ACHN (cell line): ENCODE results near the gene ZNF532.
"Not testable (repeated sequence)": the region's sequence is repeated elsewhere in the genome, so short reads cannot be mapped to it uniquely, and the experiment has no call there.

Experiments used
- DNase-seq: peaks from one replicate; pipeline ENCODE4 v3.0.0-alpha.2; 2015
- in situ Hi-C: cut with HindIII; loops from 2 replicates; pipeline ENCODE4 v1.10.0; 2017; ENCODE audit warnings: low sequenced_read_pairs, low pct_ligation_motif_present, low pct_unique_long_range_greater_than_20kb

Gene ZNF532

GRCh38 chr18:58894930-58895329 is 30.3 kb downstream of the ZNF532 start:
- in situ Hi-C loops = no loop called here
- no peak for DNase-seq

- DNase-seq = no peak
- in situ Hi-C loops = no loop called here
Measured at GRCh38 chr18:58895385-58895784, 30.7 kb downstream of the ZNF532 start.

GRCh38 chr18:58896268-58896667 is 31.6 kb downstream of the ZNF532 start:
- in situ Hi-C loops = no loop called here
- no peak for DNase-seq

DNA sequence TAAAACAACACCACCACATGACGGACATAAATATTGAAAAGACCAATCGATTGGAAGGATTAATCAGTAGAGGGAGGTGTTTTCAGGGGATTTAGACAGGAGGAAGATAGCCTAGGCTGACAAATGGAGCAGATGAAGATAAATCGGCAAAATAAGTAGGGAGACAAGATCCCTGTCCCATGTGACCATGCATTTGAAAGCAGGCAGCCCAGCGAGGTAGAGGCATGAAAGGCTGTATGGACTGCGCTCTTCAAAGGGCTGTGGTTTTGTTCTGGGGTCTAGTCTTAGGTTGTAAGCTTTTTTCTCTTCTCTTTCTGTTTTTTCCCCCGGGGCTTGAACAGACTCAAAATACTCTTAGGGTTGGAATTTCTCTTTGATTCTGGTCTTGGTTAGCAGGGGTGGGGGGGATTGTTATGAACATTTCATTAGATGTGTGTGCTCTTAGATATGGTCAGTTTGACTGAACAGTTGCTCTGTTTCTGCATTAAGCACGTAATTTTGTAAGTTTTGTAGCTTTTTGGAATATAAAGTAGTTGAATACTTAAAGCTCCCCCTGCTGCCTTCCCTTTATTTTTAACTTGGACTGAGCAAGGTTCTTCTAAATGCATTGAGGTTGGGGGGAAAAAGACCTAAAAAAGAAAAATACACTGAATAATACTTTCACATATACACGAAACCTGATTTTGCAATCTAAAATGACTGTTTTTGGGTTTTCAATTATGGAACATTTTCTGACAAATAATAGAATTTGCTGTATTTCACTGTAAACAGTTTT is 32.2 kb downstream of the ZNF532 start:
- in situ Hi-C loops = no loop called here
- DNase-seq = no peak

DNA sequence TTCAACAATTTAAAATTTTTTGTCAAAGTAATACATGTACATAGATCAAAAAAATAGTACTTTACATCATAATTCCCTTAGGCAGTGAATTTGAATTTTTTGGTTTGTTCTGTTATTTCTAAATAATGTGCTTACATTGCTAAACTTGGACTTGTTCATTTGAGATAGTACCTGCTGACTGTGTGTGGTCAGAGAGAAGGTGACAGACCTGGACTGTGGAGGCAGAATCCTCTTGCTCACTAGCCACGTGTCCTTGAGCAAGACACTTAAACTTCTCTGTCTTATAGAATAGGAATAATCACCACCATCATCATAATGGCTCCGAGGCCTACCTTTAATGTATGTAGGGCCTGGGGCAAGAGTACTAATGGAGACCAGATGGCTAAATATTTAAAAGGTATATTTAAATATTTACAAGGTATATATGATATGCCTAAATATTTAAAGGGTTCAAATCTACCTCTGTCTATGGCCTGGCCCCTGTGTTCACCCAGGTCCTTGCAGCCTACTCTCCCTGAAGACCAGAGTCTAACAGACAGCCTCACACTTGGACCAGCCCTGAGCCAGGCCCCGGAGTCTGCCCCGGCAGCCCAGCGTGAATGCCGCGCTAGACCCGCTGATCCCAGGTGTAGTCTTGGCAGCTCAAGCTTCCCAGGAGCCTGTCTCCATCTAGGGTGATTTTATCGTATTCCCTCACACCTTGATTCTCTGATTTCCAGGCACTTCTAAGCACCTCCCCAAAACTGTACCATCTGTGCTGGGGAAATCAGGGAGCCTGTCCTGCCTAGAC is 33.5 kb downstream of the ZNF532 start:
- no peak for DNase-seq
- in situ Hi-C loops = no loop called here

- in situ Hi-C loops = no loop called here
- no peak for DNase-seq
Measured at GRCh38 chr18:58900015-58900649, 35.5 kb downstream of the ZNF532 start.

DNA sequence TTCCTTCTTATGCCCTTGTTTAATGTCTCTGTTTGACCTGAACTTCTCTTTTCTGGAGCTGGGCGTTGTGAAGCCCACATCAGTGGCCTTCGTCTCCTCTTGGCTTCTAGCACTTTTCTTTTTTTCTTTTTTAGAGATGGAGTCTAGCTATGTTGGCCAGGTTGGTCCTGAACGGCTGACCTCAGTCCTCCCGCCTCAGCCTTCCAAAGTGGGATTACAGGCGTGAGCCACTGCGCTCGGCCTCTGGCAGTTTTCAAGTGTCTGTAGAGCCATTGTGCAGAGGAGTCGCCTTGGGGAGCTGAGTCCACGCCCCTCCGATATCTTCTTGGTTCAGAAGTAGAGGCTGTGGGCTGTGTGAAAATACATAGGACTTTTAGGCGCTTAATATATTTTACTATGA is 36.5 kb downstream of the ZNF532 start:
- in situ Hi-C loops = no loop called here

DNA sequence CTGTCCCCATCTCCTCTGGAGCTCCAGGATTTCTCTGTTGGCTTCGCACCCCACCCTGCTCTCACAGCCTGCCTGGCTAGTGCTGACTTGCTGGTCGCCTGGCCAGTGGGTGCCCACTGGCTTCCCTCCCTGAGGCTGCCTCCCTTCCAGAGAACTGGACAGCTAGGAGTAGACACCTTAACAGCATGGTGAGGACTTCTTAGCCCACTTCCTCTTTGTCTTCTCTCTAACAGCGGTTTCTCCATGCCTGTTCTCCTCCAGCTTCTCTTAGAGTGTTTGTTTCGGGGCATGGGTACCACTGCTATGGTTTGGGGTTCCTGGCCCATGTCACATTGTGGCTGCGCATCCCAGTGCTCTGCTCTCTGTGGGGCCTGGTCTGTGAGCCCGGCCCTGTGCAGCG is 37.1 kb downstream of the ZNF532 start:
- in situ Hi-C loops = no loop called here
- no peak for DNase-seq

More for the DNA sequence above, 36.5 kb downstream of the ZNF532 start:
- no peak for DNase-seq

DNA sequence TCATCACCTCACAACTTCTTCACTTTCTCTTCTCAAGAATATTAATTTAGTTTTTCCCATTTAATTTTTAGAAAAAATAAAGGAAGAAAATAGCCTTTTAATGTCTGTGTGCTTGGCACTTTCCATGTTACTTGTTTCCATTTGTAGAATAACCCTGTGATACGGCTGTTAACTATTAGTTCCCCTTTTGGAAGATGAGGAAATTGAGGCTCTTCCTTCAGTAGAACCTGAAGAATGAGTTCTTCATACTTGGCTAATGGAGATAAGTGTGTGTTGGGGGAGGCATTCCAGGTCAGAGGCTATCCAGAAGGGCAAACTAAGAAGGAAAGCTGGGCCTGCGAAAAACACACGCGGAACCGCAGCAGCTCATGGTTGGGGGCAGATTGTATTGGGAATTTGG is 38.3 kb downstream of the ZNF532 start:
- in situ Hi-C loops = no loop called here
- no peak for DNase-seq

DNA sequence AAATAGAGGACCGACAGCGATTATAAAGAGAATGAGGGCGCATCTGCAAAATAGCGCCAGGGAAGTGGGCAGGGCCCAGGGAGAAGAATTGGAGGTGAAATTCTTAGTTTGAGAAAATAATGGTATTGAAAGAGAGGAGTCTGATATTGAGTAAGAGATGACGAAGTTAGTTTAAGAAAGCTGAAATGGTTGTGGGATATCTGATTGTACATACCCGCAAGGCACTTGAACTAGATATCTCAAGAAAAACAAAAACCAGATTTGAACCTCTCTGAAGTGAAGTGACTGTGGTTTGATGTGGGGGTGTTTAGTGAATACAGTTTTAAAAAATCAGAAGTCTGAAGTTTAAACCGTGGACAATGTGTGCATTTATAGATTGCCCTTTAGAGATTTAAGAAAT is 38.9 kb downstream of the ZNF532 start:
- in situ Hi-C loops = no loop called here
- no peak for DNase-seq

GRCh38 chr18:58905777-58906428 is 41.2 kb downstream of the ZNF532 start:
- DNase-seq = no peak
- in situ Hi-C loops = no loop called here

- in situ Hi-C loops = no loop called here
- DNase-seq = no peak
Measured at GRCh38 chr18:58908006-58908405, 43.3 kb downstream of the ZNF532 start.

- in situ Hi-C loops = no loop called here
- DNase-seq = no peak
Measured at GRCh38 chr18:58909521-58909920, 44.8 kb downstream of the ZNF532 start.

DNA sequence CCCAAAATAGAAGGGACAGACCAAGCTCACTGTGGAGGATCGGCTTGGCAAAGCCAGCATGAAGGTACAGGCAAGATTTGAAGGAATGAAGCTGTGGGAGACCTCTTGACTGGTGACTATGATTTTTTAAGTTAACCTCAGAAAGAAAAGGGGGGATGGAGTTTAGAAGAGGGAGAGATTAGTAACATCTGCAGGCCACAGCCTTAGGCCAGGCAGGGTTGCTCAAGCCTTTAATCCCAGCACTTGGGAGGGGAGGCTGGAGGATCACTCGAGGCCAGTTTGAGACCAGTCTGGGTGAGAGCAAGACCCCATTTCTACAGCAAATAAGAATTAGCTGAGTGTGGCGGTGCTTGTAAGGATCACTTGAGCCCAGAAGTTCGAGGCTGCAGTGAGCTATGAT is 46.6 kb downstream of the ZNF532 start:
- in situ Hi-C loops = no loop called here
- DNase-seq = no peak

- in situ Hi-C loops = no loop called here
- no peak for DNase-seq
Measured at GRCh38 chr18:58911766-58912165, 47.1 kb downstream of the ZNF532 start.

GRCh38 chr18:58915006-58915799 is 50.5 kb downstream of the ZNF532 start:
- in situ Hi-C loops = no loop called here
- DNase-seq = peak; percentile 18

- in situ Hi-C loops = no loop called here
- DNase-seq = no peak
Measured at GRCh38 chr18:58915995-58916394, 51.3 kb downstream of the ZNF532 start.

DNA sequence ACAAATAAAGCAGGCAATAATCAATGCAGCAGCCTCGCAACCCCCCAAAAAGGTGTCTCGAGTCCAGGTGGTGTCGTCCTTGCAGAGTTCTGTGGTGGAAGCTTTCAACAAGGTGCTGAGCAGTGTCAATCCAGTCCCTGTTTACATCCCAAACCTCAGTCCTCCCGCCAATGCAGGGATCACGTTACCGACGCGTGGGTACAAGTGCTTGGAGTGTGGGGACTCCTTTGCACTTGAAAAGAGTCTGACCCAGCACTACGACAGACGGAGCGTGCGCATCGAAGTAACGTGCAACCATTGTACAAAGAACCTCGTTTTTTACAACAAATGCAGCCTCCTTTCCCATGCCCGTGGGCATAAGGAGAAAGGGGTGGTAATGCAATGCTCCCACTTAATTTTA is 55.3 kb downstream of the ZNF532 start:
- in situ Hi-C loops, DNase-seq: not testable (repeated sequence)
